CD14-positive monocyte (primary cell): ENCODE data around the gene PELI2. TPM values are rescaled to one million over a fixed set of nuclear protein-coding genes. Genes with fewer than 3 reads are reported as not detected.

Source experiments
- DNase-seq, 3 donors: peaks; one replicate each; pipeline ENCODE4 v3.0.0-alpha.2; 2011 to 2022
- H2AFZ ChIP-seq: 2 replicates; pipeline ENCODE4 v1.6.0; 2012; ENCODE audit warnings: mild to moderate bottlenecking, low read depth, low read length, inconsistent platforms; ENCODE audit not compliant: insufficient read depth, poor library complexity, severe bottlenecking
- H3K27ac ChIP-seq, 2 donors: 1 replicate in 1 of 2; 2 replicates in 1 of 2; pipeline ENCODE4 v1.5.1; 2012 to 2013; ENCODE audit warnings: low read length in 2 of 2, control low read depth in 1 of 2, inconsistent platforms in 1 of 2, low read depth in 1 of 2, mild to moderate bottlenecking in 1 of 2
- H3K27me3 ChIP-seq, 2 donors: one replicate each; pipeline versions ENCODE4 v1.6.0 to v1.6.1; 2011 to 2013; ENCODE audit warnings: low read length in 2 of 2; ENCODE audit not compliant: control insufficient read depth in 2 of 2, insufficient read depth in 2 of 2
- H3K36me3 ChIP-seq, 2 donors: replicated peaks in 1 of 2; 1 replicate in 1 of 2; 2 replicates in 1 of 2; pipeline versions ENCODE4 v1.5.1 to v1.6.1; 2012 to 2013; ENCODE audit warnings: low read length in 2 of 2, control low read depth in 1 of 2, inconsistent platforms in 1 of 2, mild to moderate bottlenecking in 1 of 2; ENCODE audit not compliant: insufficient read depth in 2 of 2, control insufficient read depth in 1 of 2
- H3K4me1 ChIP-seq, 2 donors: 1 replicate in 1 of 2; 2 replicates in 1 of 2; pipeline versions ENCODE4 v1.5.1 to v1.6.1; 2012 to 2013; ENCODE audit warnings: low read length in 2 of 2, control low read depth in 1 of 2, inconsistent platforms in 1 of 2, mild to moderate bottlenecking in 1 of 2, moderate library complexity in 1 of 2; ENCODE audit not compliant: insufficient read depth in 2 of 2, control insufficient read depth in 1 of 2
- H3K4me2 ChIP-seq: replicated peaks from 2 replicates; pipeline ENCODE3; 2012; ENCODE audit warnings: low read length, moderate library complexity, mild to moderate bottlenecking; ENCODE audit not compliant: poor library complexity, severe bottlenecking; ENCODE audit errors: extremely low read depth
- H3K4me3 ChIP-seq, 3 experiments: fragments of 200-600 bp in 1 of 3; sonication (generic) in 1 of 3; replicated peaks in 1 of 3; 1 replicate in 2 of 3; 2 replicates in 1 of 3; pipeline ENCODE4 v1.5.1; 2011 to 2013; ENCODE audit warnings: low read length in 3 of 3, mild to moderate bottlenecking in 3 of 3, control low read depth in 2 of 3, low read depth in 2 of 3, inconsistent platforms in 1 of 3, moderate library complexity in 1 of 3
- H3K79me2 ChIP-seq: 2 replicates; pipeline ENCODE4 v1.6.0; 2012; ENCODE audit warnings: mild to moderate bottlenecking, control low read depth, inconsistent platforms, low read length, moderate library complexity; ENCODE audit not compliant: insufficient read depth
- H3K9ac ChIP-seq: 2 replicates; pipeline ENCODE4 v1.6.0; 2017; ENCODE audit warnings: low read length, mild to moderate bottlenecking; ENCODE audit not compliant: insufficient read depth, poor library complexity, severe bottlenecking
- H3K9me3 ChIP-seq, 2 donors: replicated peaks in 1 of 2; 1 replicate in 1 of 2; 2 replicates in 1 of 2; pipeline versions ENCODE4 v1.5.1 to v1.6.1; 2012 to 2013; ENCODE audit warnings: low read length in 2 of 2, control low read depth in 1 of 2; ENCODE audit not compliant: control insufficient read depth in 1 of 2, insufficient read depth in 1 of 2
- H4K20me1 ChIP-seq: 2 replicates; pipeline ENCODE4 v1.6.0; 2012; ENCODE audit warnings: mild to moderate bottlenecking, low read length, control low read depth, moderate library complexity; ENCODE audit not compliant: insufficient read depth
- H3K27ac Mint-ChIP-seq, 7 donors: one replicate each; pipeline ENCODE4 v1.8.0; 2020; ENCODE audit warnings: mild to moderate bottlenecking in 7 of 7, mixed read lengths in 7 of 7, moderate library complexity in 6 of 7, inconsistent platforms in 2 of 7
- H3K27me3 Mint-ChIP-seq, 3 donors: one replicate each; pipeline ENCODE4 v1.8.0; 2021 to 2022; ENCODE audit warnings: low read depth in 3 of 3, mild to moderate bottlenecking in 3 of 3, mixed read lengths in 3 of 3, moderate library complexity in 3 of 3, inconsistent platforms in 1 of 3
- H3K36me3 Mint-ChIP-seq, 2 donors: one replicate each; pipeline ENCODE4 v1.8.0; 2020; ENCODE audit warnings: mixed read lengths in 2 of 2, inconsistent platforms in 1 of 2, mild to moderate bottlenecking in 1 of 2
- H3K4me1 Mint-ChIP-seq: one replicate; pipeline ENCODE4 v1.8.0; 2020; ENCODE audit warnings: mild to moderate bottlenecking, mixed read lengths
- H3K4me3 Mint-ChIP-seq, 2 donors: one replicate each; pipeline ENCODE4 v1.8.0; 2020; ENCODE audit warnings: mild to moderate bottlenecking in 2 of 2, mixed read lengths in 2 of 2, moderate library complexity in 1 of 2
- H3K9me3 Mint-ChIP-seq, 7 donors: one replicate each; pipeline ENCODE4 v1.8.0; 2020 to 2022; ENCODE audit warnings: mixed read lengths in 7 of 7, mild to moderate bottlenecking in 6 of 7, moderate library complexity in 6 of 7, inconsistent platforms in 2 of 7
- WGBS: methylation state at CpG from one replicate; pipeline ENCODE4 v1.1.5; 2013; ENCODE audit warnings: missing lambda C conversion rate; ENCODE audit not compliant: insufficient coverage; 5-methylcytosine and 5-hydroxymethylcytosine counted together
- intact Hi-C, 2 donors: fragments of 100-400 bp; cut with micrococcal nuclease; formaldehyde crosslinking; loops; one replicate each; pipeline versions ENCODE4 v1.15.0 to v1.15.1; 2023
- polyA plus RNA-seq, 3 donors: library from polyadenylated mRNA; depleted of rRNA in 1 of 3; unstranded in 2 of 3; stranded (reverse) in 1 of 3; fragments of 300-500 nt in 2 of 3; fragments of >200 nt in 1 of 3; fragmentation: Illumina TruSeq in 2 of 3; gene quantifications; 1 replicate in 2 of 3; 2 replicates in 1 of 3; pipeline ENCODE4 v1.2.3, GENCODE V29; 2012 to 2021
- TF ChIP-seq, protein P1 (sequence below): fragments of 200-600 bp; IDR thresholded peaks from one replicate; pipeline ENCODE4 v1.8.0; 2022; ENCODE audit warnings: antibody characterized with exemption, mild to moderate bottlenecking

The PELI2 gene
- polyA plus RNA-seq, 3 donors: 10.1 to 35.8 (median 12.5) TPM

DNA sequence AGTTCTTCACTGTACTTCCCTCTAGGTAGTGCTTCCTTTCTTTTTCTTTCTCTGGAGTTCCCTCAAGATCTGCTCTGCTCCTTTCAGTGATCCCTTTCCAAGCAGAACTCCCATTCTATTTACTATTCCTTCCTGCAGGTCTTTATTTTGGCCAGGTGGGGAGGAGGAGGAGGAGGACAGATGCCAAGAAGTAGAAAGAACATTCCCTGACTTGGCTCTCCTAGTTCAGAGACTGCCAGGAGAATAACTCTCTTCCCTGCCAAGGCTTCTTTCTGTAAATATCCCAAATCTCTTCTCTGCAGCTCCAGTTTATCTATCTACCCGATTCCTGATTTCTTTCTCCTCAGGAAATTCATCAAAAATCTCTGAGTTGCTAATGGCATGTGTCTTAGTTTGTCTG is 231.7 kb downstream of the PELI2 start:
- no peak overlapping the region for H3K27ac Mint-ChIP-seq
- Histone ChIP-seq H3K9me3 (no peaks in the 10 kb centered on the region), H3K36me3 (no peaks in the 10 kb centered on the region), H4K20me1 (no peaks in the 10 kb centered on the region), H3K79me2 (no peaks in the 10 kb centered on the region), H3K4me2 (no peak overlapping the region), H3K27me3 (no peaks in the 10 kb centered on the region), H3K4me1 (no peaks in the 10 kb centered on the region), H3K4me3 (no peak overlapping the region), H3K9ac (no peak overlapping the region), H3K27ac (no peak overlapping the region), H2AFZ (no peak overlapping the region)
- no peak overlapping the region for H3K4me3 Mint-ChIP-seq
- DNase-seq: no peak
- H3K36me3 Mint-ChIP-seq: peaks cover 6 to 11% of the 10 kb centered on the region in 2 donors
- no peaks in the 10 kb centered on the region for H3K27me3 Mint-ChIP-seq
- TF ChIP-seq, protein P1, sequence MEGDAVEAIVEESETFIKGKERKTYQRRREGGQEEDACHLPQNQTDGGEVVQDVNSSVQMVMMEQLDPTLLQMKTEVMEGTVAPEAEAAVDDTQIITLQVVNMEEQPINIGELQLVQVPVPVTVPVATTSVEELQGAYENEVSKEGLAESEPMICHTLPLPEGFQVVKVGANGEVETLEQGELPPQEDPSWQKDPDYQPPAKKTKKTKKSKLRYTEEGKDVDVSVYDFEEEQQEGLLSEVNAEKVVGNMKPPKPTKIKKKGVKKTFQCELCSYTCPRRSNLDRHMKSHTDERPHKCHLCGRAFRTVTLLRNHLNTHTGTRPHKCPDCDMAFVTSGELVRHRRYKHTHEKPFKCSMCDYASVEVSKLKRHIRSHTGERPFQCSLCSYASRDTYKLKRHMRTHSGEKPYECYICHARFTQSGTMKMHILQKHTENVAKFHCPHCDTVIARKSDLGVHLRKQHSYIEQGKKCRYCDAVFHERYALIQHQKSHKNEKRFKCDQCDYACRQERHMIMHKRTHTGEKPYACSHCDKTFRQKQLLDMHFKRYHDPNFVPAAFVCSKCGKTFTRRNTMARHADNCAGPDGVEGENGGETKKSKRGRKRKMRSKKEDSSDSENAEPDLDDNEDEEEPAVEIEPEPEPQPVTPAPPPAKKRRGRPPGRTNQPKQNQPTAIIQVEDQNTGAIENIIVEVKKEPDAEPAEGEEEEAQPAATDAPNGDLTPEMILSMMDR: no peak
- intact Hi-C loops: loop anchor here in 1 of 2 donors (10.0 kb wide), 1 partner anchor 645 kb away; no protein-coding TSS in a partner anchor
- no CpG with 5 or more reads among the region's 1 CpG for WGBS
- H3K9me3 Mint-ChIP-seq: peaks cover 0 to 4% (median 0%) of the 10 kb centered on the region in 7 donors
- H3K4me1 Mint-ChIP-seq: no peaks in the 10 kb centered on the region
